SU-DHL-6 (cell line): ENCODE data around the gene NPY5R.

Source experiments
- H2AFZ ChIP-seq: fragments of 200-600 bp; sonication (generic); 2 replicates; pipeline ENCODE4 v1.6.1; 2014; ENCODE audit warnings: low read depth, mild to moderate bottlenecking, moderate library complexity, mixed read lengths, antibody characterized with exemption, low read length; ENCODE audit not compliant: severe bottlenecking
- H3F3A ChIP-seq: fragments of 200-600 bp; shearing (Covaris generic); 2 replicates; pipeline ENCODE4 v1.6.0; 2016; ENCODE audit warnings: antibody characterized with exemption, mild to moderate bottlenecking; ENCODE audit not compliant: insufficient read depth
- H3K27ac ChIP-seq: fragments of 200-600 bp; sonication (generic); 2 replicates; pipeline ENCODE4 v1.5.1; 2016; ENCODE audit warnings: low read depth, mild to moderate bottlenecking, low read length, moderate library complexity, mixed read lengths
- H3K27me3 ChIP-seq: fragments of 200-600 bp; sonication (generic), shearing (Covaris generic); 2 replicates; pipeline ENCODE4 v1.6.0; 2014; ENCODE audit warnings: mild to moderate bottlenecking, low read length
- H3K36me3 ChIP-seq: fragments of 200-600 bp; sonication (generic); 2 replicates; pipeline ENCODE4 v1.6.1; 2014; ENCODE audit warnings: mild to moderate bottlenecking, low read length, mixed read lengths
- H3K4me2 ChIP-seq: fragments of 300-600, 200-600 bp; shearing (Covaris generic), sonication (generic); 2 replicates; pipeline ENCODE4 v1.6.0; 2014; ENCODE audit warnings: low read length, low read depth, mild to moderate bottlenecking; ENCODE audit not compliant: poor library complexity, severe bottlenecking
- H3K4me3 ChIP-seq: fragments of 200-600 bp; sonication (generic); 2 replicates; pipeline ENCODE4 v1.5.1; 2014; ENCODE audit warnings: antibody characterized with exemption, low read length, mild to moderate bottlenecking, mixed read lengths; ENCODE audit not compliant: insufficient read depth, poor library complexity, severe bottlenecking
- H3K79me2 ChIP-seq: fragments of 200-600 bp; sonication (generic); 2 replicates; pipeline ENCODE4 v1.6.1; 2014; ENCODE audit warnings: mild to moderate bottlenecking, low read length, moderate library complexity; ENCODE audit not compliant: insufficient read depth
- H3K9ac ChIP-seq: fragments of 200-600 bp; sonication (generic); 2 replicates; pipeline ENCODE4 v1.7.0; 2014; ENCODE audit warnings: mild to moderate bottlenecking, low read length
- H3K9me2 ChIP-seq: fragments of 200-600 bp; sonication (generic); replicated peaks from 2 replicates; pipeline ENCODE4 v1.6.1; 2014; ENCODE audit warnings: low read length; ENCODE audit not compliant: insufficient read depth
- H3K9me3 ChIP-seq: fragments of 200-600 bp; sonication (generic); 2 replicates; pipeline ENCODE4 v1.6.1; 2014; ENCODE audit warnings: low read length, mixed read lengths; ENCODE audit not compliant: insufficient read depth
- H4K20me1 ChIP-seq: fragments of 200-600 bp; sonication (generic); 2 replicates; pipeline ENCODE4 v1.6.1; 2014; ENCODE audit warnings: low read depth, mild to moderate bottlenecking, antibody characterized with exemption, low read length, moderate library complexity, mixed read lengths
- CTCF ChIP-seq: fragments of 200-600 bp; sonication (generic); IDR thresholded peaks from one replicate; pipeline ENCODE4 v1.5.1; 2017; ENCODE audit warnings: antibody characterized with exemption, mild to moderate bottlenecking, low read length, moderate library complexity; ENCODE audit not compliant: insufficient read depth, poor library complexity, severe bottlenecking
- EZH2phosphoT487 ChIP-seq: fragments of 200-600 bp; sonication (generic), shearing (Covaris generic); conservative IDR thresholded peaks from 2 replicates; pipeline ENCODE4 v1.6.1; 2018; ENCODE audit warnings: mild to moderate bottlenecking, antibody characterized with exemption, low read length, moderate library complexity, mixed read lengths

The NPY5R gene

GRCh38 chr4:163384434-163384833 lies 40.7 kb downstream of the NPY5R start:
- Histone ChIP-seq H3K4me2 (no peak overlapping the region), H2AFZ (no peak overlapping the region), H3K9me2 (0 out of 2 replicates have a peak, but pooled peaks cover 3% of the 10 kb centered on the region), H3K9me3 (no peaks in the 10 kb centered on the region), H3K4me3 (no peak overlapping the region), H3K79me2 (no peaks in the 10 kb centered on the region), H3K9ac (no peak overlapping the region), H3F3A (no peaks in the 10 kb centered on the region), H3K36me3 (no peaks in the 10 kb centered on the region), H4K20me1 (no peaks in the 10 kb centered on the region), H3K27ac (no peak overlapping the region), H3K27me3 (no peaks in the 10 kb centered on the region)
- TF ChIP-seq CTCF (no peak), EZH2phosphoT487 (no peak)

- Histone ChIP-seq H3K27ac (no peak overlapping the region), H4K20me1 (no peaks in the 10 kb centered on the region), H3K36me3 (no peaks in the 10 kb centered on the region), H3F3A (no peaks in the 10 kb centered on the region), H3K9ac (no peak overlapping the region), H3K79me2 (no peaks in the 10 kb centered on the region), H3K9me3 (no peaks in the 10 kb centered on the region), H3K4me2 (no peak overlapping the region), H2AFZ (no peak overlapping the region), H3K27me3 (no peaks in the 10 kb centered on the region), H3K4me3 (no peak overlapping the region), H3K9me2 (0 out of 2 replicates have a peak, but pooled peaks cover 3% of the 10 kb centered on the region)
- TF ChIP-seq EZH2phosphoT487 (no peak), CTCF (no peak)
These were observed 41.2 kb downstream of the NPY5R start for GRCh38 chr4:163384926-163385325.

- no peak for TF ChIP-seq EZH2phosphoT487
- no peak for TF ChIP-seq CTCF
These were observed 41.8 kb downstream of the NPY5R start for GRCh38 chr4:163385466-163385865.

More at GRCh38 chr4:163385466-163385865, 41.8 kb downstream of the NPY5R start:
- Histone ChIP-seq H3K4me2 (no peak overlapping the region), H3K27me3 (no peaks in the 10 kb centered on the region), H3K79me2 (no peaks in the 10 kb centered on the region), H3K9me3 (no peaks in the 10 kb centered on the region), H3K4me3 (no peak overlapping the region), H2AFZ (no peak overlapping the region), H3K9ac (no peak overlapping the region), H3K27ac (no peak overlapping the region), H3F3A (no peaks in the 10 kb centered on the region), H4K20me1 (no peaks in the 10 kb centered on the region), H3K36me3 (no peaks in the 10 kb centered on the region), H3K9me2 (0 out of 2 replicates have a peak, but pooled peaks cover 3% of the 10 kb centered on the region)
